ENCODE results near the gene MRE11. TPM values are rescaled to one million over a fixed set of nuclear protein-coding genes. Genes with fewer than 3 reads are reported as not detected.

Gene MRE11
- total and polyA plus RNA-seq, 10 of the 15 experiments (the other 5 are each of a cell fraction or from before 2014, with no cell fraction given): 16.2 to 39.2 (median 26.9) TPM

DNA sequence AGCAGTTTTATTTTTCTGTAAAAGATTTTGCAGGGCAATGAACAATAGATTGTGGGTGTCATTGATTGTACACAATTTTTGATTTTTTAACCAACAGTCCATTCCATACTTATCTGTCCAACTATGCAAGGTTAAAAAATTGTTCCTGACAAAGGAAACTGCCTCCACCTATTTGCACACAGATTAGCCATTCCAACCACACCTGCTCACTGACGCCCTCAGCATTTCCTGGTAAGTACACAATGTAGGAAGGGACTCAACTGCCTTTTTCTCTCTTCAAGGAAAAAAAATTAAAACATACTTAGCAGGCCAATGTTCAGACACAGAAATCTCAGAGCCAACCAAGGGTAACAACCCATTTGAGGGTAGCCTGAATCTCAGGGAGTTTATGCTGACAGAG is 45.8 kb upstream of the MRE11 start:
- ChIA-PET SMC1A (ENCODE audit: uncharacterized antibody, unreplicated experiment) (interaction anchor here (0.7 to 2.5 kb wide), 5 partner anchors 45 to 64 kb away, joined by 3 to 7 read pairs (median 3); no protein-coding TSS in a partner anchor), CTCF (interaction anchor here (1.5 to 1.8 kb wide), 2 partner anchors 57 to 64 kb away, joined by 5 read pairs; no protein-coding TSS in a partner anchor), POLR2A (no interaction called here), RAD21 (ENCODE audit: unreplicated experiment) (interaction anchor here (1.1 kb wide), 1 partner anchor 57 kb away, joined by 3 read pairs; no protein-coding TSS in a partner anchor)
- FAIRE-seq (no peak), DNase-seq (ENCODE audit: low read depth, low spot score) (no peak), ATAC-seq (no peak)
- Histone ChIP-seq H3K4me1 (ENCODE audit: control insufficient read depth, insufficient read depth, low read length) (no peaks in the 10 kb centered on the region), H3K9ac (ENCODE audit: control insufficient read depth, insufficient read depth, low read length) (no peak overlapping the region), H3K9me3 (replicated peaks; ENCODE audit: control insufficient read depth, insufficient read depth, low read length) (no peaks in the 10 kb centered on the region), H4K20me1 (ENCODE audit: control insufficient read depth, insufficient read depth) (no peaks in the 10 kb centered on the region), H3K79me2 (ENCODE audit: control insufficient read depth, insufficient read depth, low read length) (no peaks in the 10 kb centered on the region; the same call in none of the 2 replicates), H3K27me3 (replicated peaks in 1 of 2; ENCODE audit: control insufficient read depth in 2 of 2, insufficient read depth in 2 of 2, low read length in 1 of 2) (no peaks in the 10 kb centered on the region), H2AFZ (ENCODE audit: control insufficient read depth, low read depth, low read length) (no peak overlapping the region), H3K27ac (ENCODE audit: control insufficient read depth, insufficient read depth) (no peak overlapping the region), H3K4me2 (ENCODE audit: control insufficient read depth, insufficient read depth) (no peak overlapping the region), H3K36me3 (ENCODE audit: control insufficient read depth in 2 of 2, insufficient read depth in 2 of 2, low read length in 1 of 2) (no peaks in the 10 kb centered on the region), H3K4me3 (no peak overlapping the region)
- TF ChIP-seq RAD21 (IDR thresholded peaks at IDR 0.05; ENCODE audit: insufficient read depth, low read depth, low read length) (no peak), HDAC2 (IDR thresholded peaks at IDR 0.05) (no peak), EED (IDR thresholded peaks at IDR 0.05; ENCODE audit: low read depth) (no peak), BACH1 (IDR thresholded peaks at IDR 0.05; ENCODE audit: borderline replicate concordance) (no peak), MXI1 (IDR thresholded peaks at IDR 0.05; ENCODE audit: low read depth, low read length) (no peak), NFXL1 (IDR thresholded peaks at IDR 0.05; ENCODE audit: borderline replicate concordance) (no peak), MTA3 (IDR thresholded peaks at IDR 0.05; ENCODE audit: borderline replicate concordance, low read length) (no peak), ZNF274 (IDR thresholded peaks at IDR 0.05; ENCODE audit: insufficient read depth, insufficient read length) (no peak), TAF1 (IDR thresholded peaks at IDR 0.05; ENCODE audit: borderline replicate concordance, low read depth, low read length) (no peak), BMI1 (IDR thresholded peaks at IDR 0.05; ENCODE audit: borderline replicate concordance) (no peak), RBBP5 (conservative IDR thresholded peaks at IDR 0.05) (no peak), STAT1 (conservative IDR thresholded peaks at IDR 0.05) (no peak)
- TF ChIP-seq, protein P1, sequence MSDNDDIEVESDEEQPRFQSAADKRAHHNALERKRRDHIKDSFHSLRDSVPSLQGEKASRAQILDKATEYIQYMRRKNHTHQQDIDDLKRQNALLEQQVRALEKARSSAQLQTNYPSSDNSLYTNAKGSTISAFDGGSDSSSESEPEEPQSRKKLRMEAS (IDR thresholded peaks at IDR 0.05; ENCODE audit: low read depth, low read length): no peak
- 0% methylated on average over 1 of the region's 1 CpG for WGBS (ENCODE audit: insufficient coverage, insufficient replicate concordance, low lambda C conversion rate, missing lambda C conversion rate)
- intact Hi-C loops (cut with micrococcal nuclease; ENCODE audit: unreplicated experiment) (no loop called here), in situ Hi-C loops (cut with MboI) (no loop called here)
- no TSS peak for BruUV-seq (replicated peaks)
